Naive thymus-derived CD8-positive, alpha-beta T cell (primary cell): Measurements from ENCODE around the gene RILPL2. TPM values are rescaled to one million over a fixed set of nuclear protein-coding genes. Genes with fewer than 3 reads are reported as not detected.
"Not testable (repeated sequence)": the region's sequence is repeated elsewhere in the genome, so short reads cannot be mapped to it uniquely, and the experiment has no call there.

Experiments used
- ATAC-seq, 2 donors: fragments of 150-1000 bp; cut with Tn5 transposase in 1 of 2; sonication (Bioruptor Pico), chemical (Tn5 transposase) in 1 of 2; 1 replicate in 1 of 2; 2 replicates in 1 of 2; pipeline ENCODE4 v1.10.0; 2021; ENCODE audit warnings: mild to moderate bottlenecking in 2 of 2, moderate library complexity in 2 of 2
- POLR2A ChIA-PET: fragments of 350-600 bp; sonication (Branson Sonifier 250); formaldehyde crosslinking; loops from one replicate; lab custom pipeline; 2021; ENCODE audit warnings: antibody characterized with exemption; lab: Charles Lee
- DNase-seq, 10 donors: peaks; one replicate each; pipeline versions ENCODE4 v3.0.0 to v3.0.0-alpha.2; 2020 to 2022
- H3K27ac Mint-ChIP-seq, 10 donors: one replicate each; pipeline ENCODE4 v1.8.0; 2020 to 2022; ENCODE audit warnings: mild to moderate bottlenecking in 10 of 10, mixed read lengths in 10 of 10, moderate library complexity in 4 of 10, inconsistent platforms in 1 of 10
- H3K27me3 Mint-ChIP-seq, 5 donors: one replicate each; pipeline ENCODE4 v1.8.0; 2021 to 2022; ENCODE audit warnings: mixed read lengths in 5 of 5
- H3K36me3 Mint-ChIP-seq, 3 donors: one replicate each; pipeline ENCODE4 v1.8.0; 2020 to 2022; ENCODE audit warnings: mixed read lengths in 3 of 3, mild to moderate bottlenecking in 2 of 3, inconsistent platforms in 1 of 3
- H3K4me1 Mint-ChIP-seq, 4 donors: one replicate each; pipeline ENCODE4 v1.8.0; 2021 to 2022; ENCODE audit warnings: mixed read lengths in 4 of 4
- H3K4me3 Mint-ChIP-seq, 10 donors: one replicate each; pipeline ENCODE4 v1.8.0; 2020 to 2022; ENCODE audit warnings: mild to moderate bottlenecking in 10 of 10, mixed read lengths in 10 of 10, moderate library complexity in 6 of 10, inconsistent platforms in 1 of 10
- H3K9me3 Mint-ChIP-seq, 9 donors: one replicate each; pipeline ENCODE4 v1.8.0; 2020 to 2022; ENCODE audit warnings: mixed read lengths in 9 of 9, mild to moderate bottlenecking in 3 of 9, inconsistent platforms in 1 of 9, moderate library complexity in 1 of 9
- polyA plus RNA-seq, 3 donors: library from polyadenylated mRNA; unstranded; fragments of 300-500 nt; fragmentation: Illumina TruSeq; gene quantifications; one replicate each; pipeline ENCODE4 v1.2.3, GENCODE V29; 2021
- total RNA-seq, 8 experiments: library from RNA in 2 of 8; stranded (reverse) in 2 of 8; gene quantifications; one replicate each; pipeline ENCODE4 v1.2.3 and lab custom pipeline; 2021 to 2026

RILPL2 gene
- total and polyA plus RNA-seq, 5 experiments from 2014 or later, result 3.2 to 4.4 (median 3.3) TPM

DNA sequence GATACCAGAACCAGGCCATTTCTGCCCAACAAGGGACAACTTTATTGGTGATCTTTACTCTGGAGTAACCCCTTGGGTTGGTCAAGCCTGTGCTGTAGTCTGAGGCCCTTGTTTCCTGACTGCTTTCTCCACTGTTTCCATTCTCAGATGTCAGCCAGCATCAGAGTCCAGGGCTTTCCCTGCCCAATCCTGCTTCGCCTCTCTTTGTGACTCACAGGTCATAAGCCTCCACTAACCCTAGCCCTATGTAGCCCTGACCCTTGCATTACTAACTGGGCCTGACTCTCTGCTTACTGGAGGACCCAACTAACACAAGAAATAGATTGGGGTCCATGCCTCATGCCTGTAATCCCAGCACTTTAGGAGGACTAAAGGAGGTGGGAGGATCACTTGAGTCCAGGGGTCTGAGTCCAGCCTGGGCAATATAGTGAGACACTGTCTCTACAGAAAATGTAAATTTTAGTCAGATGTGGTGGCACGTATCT is 12.8 kb upstream of the RILPL2 start:
- Mint-ChIP-seq H3K4me1 (peaks cover 5 to 35% (median 14%) of the 10 kb centered on the region in 4 donors), H3K27ac (peak overlapping the region in 9 of 10 donors; percentile 71 to 91 (median 82))

DNA sequence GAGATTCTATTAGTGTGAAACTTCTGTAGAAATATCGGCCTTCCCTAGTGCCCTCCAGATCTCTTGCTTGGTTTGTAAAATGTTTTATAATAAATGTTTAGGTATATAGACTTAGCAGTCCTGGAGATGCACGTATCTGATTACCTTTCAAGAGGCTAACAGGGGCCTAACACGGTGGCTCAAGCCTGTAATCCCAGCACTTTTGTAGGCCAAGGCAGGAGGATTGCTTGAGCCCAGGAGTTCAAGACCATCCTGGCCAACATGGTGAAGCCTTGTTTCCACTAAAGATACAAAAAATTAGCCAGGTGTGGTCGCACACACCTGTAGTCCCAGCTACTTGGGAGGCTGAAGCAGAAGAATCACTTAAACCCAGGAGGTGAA is 9.8 kb upstream of the RILPL2 start:
- POLR2A ChIA-PET, result interaction anchor here (0.7 kb wide), 1 partner anchor 403 kb away, joined by 3 read pairs; no protein-coding TSS in a partner anchor
- H3K4me3 Mint-ChIP-seq, result peak overlapping the region in 2 of 10 donors; percentile 18 to 53
- H3K36me3 Mint-ChIP-seq, result no peaks in the 10 kb centered on the region
- peak overlapping the region in 5 of 10 donors; percentile 8 to 76 (median 36) for H3K27ac Mint-ChIP-seq
- DNase-seq (no peak), ATAC-seq (no peak)
- no peaks in the 10 kb centered on the region for H3K27me3 Mint-ChIP-seq
- peaks cover 0 to 2% (median 0%) of the 10 kb centered on the region in 9 donors for H3K9me3 Mint-ChIP-seq
- peaks cover 5 to 45% (median 14%) of the 10 kb centered on the region in 4 donors for H3K4me1 Mint-ChIP-seq

More for the DNA sequence above, 12.8 kb upstream of the RILPL2 start:
- Mint-ChIP-seq H3K9me3 (peaks cover 0 to 2% (median 0%) of the 10 kb centered on the region in 9 donors), H3K4me3 (peak overlapping the region in 9 of 10 donors; percentile 43 to 66 (median 58)), H3K27me3 (no peaks in the 10 kb centered on the region), H3K36me3 (no peaks in the 10 kb centered on the region)
- POLR2A ChIA-PET, result interaction anchor here (0.9 to 3.5 kb wide), 7 partner anchors 10 to 84 kb away, joined by 3 to 55 read pairs (median 9); partner anchors contain the start of genes RILPL2 and SNRNP35
- DNase-seq (no peak), ATAC-seq (no peak)

DNA sequence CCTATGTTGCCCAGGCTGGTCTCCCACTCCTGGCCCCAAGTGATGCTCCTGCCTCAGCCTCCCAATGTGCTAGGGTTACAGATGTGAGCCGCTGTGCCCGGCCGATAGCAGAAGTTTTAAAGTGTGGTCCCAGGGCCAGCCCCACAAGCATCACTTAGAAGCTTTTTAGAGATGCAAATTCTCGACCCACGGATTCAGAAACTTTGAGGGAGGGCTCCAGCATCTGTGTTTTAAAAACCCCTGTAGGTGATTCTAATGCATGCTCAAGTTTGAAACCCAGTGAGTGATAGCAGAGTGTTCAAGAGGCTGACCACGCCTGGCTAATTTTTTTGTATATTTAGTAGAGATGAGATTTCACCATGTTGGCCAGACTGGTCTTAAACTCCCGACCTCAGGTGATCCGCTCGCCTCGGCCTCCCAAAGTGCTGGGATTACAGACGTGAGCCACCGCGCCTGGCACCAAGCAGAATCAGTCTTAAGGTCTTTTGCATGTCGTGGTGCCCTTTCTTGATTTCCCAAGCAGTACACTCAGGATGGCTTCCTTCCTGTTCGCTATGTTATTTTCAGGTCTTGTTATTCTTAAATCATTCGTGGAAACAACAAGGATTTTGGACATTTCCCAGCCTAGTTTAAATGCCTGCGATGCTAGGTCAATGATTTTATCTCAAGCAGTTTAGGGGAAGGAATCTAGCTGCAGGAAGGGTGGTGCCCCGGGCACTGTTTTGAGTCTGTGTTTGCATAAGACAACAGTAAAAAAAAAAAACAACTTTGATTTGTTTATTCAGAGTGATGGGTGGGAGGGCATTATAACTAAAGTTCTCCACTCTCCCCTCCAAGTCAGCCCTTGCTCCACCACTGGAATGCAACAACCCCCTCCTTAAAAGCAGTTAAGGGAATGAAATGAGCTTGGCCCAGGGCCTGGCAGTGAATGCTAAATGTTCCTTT is 9.2 kb upstream of the RILPL2 start:
- peak overlapping the region in 3 of 10 donors; percentile 29 to 34 (median 33) for H3K4me3 Mint-ChIP-seq
- DNase-seq, result no peak
- H3K4me1 Mint-ChIP-seq, result peaks cover 5 to 45% (median 14%) of the 10 kb centered on the region in 4 donors
- peaks cover 0 to 2% (median 0%) of the 10 kb centered on the region in 9 donors for H3K9me3 Mint-ChIP-seq
- H3K27me3 Mint-ChIP-seq, result no peaks in the 10 kb centered on the region
- H3K36me3 Mint-ChIP-seq, result no peaks in the 10 kb centered on the region
- no peak for ATAC-seq
- peak overlapping the region in 8 of 10 donors; percentile 3 to 76 (median 36) for H3K27ac Mint-ChIP-seq
- POLR2A ChIA-PET, result no interaction called here

DNA sequence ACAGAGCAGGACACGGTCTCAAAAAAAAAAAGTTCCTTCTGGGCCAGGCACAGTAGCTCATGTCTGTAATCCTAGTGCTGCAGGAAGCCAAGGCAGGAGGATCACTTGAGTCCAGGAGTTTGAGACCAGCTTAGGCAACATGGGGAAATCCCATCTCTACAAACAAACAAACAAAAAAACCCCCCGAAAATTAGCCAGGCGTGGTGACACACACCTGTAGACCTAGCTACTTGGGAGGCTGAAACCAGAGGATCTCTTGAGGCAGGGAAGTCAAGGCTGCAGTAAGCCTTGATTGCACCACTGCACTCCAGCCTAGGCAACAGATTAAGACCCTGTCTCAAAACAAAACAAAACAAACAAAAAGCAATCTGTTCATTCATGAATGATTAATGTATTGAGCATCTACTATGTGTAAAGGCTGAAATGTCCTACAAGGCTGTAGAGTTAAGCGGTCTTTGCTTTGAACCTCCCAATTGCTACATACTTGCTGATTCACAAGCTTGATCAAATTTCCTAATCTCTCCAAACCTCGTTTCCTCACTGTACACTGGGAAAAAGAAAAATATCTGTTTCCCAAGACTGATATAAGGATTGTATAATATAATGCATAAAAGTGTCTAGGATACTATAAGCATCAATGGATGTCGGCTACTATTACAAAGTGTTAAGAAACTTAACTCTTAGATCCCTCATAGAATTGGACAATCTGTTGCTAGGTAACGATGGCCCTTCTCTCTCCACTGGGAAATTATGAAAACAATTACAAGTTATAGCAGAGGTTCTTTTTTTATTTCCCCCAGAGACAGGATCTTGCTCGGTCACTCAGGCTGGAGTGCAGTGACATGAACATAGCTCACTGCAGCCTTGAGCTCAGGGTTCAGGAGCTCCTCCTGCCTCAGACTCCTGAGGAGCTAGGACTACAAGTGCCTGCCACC is 7.9 kb upstream of the RILPL2 start:
- Mint-ChIP-seq H3K4me3 (no peak overlapping the region), H3K27ac (peak overlapping the region in 1 of 10 donors; percentile 36)
- POLR2A ChIA-PET, result interaction anchor here (1.0 kb wide), 1 partner anchor 14 kb away, joined by 5 read pairs; the partner anchor contains the start of gene SNRNP35

DNA sequence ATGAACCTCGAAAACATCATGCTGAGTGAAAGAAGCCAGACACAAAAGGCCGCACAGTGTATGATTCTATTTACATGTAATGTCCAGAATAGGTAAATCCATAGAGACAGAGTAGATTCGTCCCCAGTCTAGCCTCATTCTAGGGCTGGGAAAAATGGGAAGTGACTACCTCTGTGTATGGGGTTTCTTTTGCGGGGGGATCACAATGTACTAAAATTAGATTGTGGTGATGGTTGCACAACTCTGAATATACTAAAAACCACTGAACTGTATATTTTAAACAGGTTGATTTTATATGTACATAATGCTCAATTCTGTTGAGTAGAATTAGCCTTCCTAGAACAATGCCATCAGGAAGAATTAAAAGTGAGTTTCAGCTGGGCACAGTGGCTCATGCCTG is 6.3 kb upstream of the RILPL2 start:
- Mint-ChIP-seq H3K36me3 (no peaks in the 10 kb centered on the region), H3K4me3 (no peak overlapping the region), H3K9me3 (no peaks in the 10 kb centered on the region), H3K4me1 (peaks cover 0 to 27% (median 3%) of the 10 kb centered on the region in 4 donors), H3K27me3 (no peaks in the 10 kb centered on the region), H3K27ac (peak overlapping the region in 1 of 10 donors; percentile 21)
- ATAC-seq (no peak), DNase-seq (no peak)
- POLR2A ChIA-PET, result interaction anchor here (0.6 kb wide), 1 partner anchor 80 kb away, joined by 4 read pairs; no protein-coding TSS in a partner anchor

More for the DNA sequence above, 7.9 kb upstream of the RILPL2 start:
- DNase-seq (no peak), ATAC-seq (no peak)
- peaks cover 0 to 2% (median 0%) of the 10 kb centered on the region in 9 donors for H3K9me3 Mint-ChIP-seq
- no peaks in the 10 kb centered on the region for H3K36me3 Mint-ChIP-seq
- H3K4me1 Mint-ChIP-seq, result peaks cover 2 to 40% (median 13%) of the 10 kb centered on the region in 4 donors
- no peaks in the 10 kb centered on the region for H3K27me3 Mint-ChIP-seq

DNA sequence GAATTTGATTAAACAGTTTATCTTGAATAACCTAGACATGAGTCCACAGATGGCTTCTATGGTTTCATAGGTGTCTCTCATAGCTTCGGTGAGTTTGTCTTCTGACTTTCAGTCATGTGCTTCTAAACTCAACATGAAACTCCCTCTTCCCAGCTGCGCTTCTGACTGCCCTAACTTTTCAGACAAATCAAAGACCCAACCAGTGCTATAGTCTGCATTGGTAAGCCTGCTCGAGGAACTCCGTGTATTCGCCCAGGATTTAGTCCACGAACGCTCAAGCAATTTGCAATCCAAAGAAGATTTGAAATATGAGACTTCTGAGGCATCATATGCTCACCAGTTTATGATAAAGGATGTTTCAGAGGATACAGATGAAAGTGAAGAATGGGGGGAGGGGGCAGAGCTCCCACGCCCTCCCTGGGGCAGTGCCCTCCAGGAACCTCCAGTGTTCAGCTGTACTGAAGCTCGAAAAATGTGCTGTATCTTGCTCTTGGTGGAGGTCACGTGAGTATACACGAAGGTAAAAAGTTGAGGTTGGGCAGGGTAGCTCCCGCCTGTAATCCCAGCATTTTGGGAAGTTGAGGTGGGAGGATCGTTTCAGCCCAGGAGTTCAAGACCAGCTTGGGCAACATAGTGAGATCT is 5.2 kb upstream of the RILPL2 start:
- H3K27me3 Mint-ChIP-seq, result no peaks in the 10 kb centered on the region
- no peak overlapping the region for H3K27ac Mint-ChIP-seq
- ATAC-seq, result no peak
- no peaks in the 10 kb centered on the region for H3K9me3 Mint-ChIP-seq
- no peak for DNase-seq
- no peak overlapping the region for H3K4me3 Mint-ChIP-seq
- no peaks in the 10 kb centered on the region for H3K36me3 Mint-ChIP-seq
- H3K4me1 Mint-ChIP-seq, result peaks cover 0 to 35% (median 4%) of the 10 kb centered on the region in 4 donors
- POLR2A ChIA-PET, result interaction anchor here (1.3 kb wide), 1 partner anchor 208 kb away, joined by 3 read pairs; the partner anchor contains the start of genes MPHOSPH9 and MTRFR

DNA sequence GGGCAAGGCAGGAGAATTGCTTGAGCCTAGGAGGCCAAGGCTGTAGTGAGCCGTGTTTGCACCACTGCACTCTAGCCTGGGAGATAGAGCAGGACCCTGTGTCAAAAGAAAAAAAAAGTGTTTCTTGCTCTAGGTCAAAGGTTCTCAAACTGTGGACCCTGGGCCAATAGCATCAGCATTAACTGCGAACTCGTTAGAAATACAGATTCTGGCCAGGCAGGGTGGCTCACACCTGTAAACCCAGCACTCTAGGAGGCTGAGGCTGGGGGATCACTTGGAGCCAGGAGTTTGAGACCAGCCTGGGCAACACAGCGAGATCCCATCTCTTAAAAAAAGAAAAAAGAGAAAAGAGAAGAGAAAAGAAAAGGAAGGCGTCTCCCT is 858 bp downstream of the RILPL2 start:
- H3K36me3 Mint-ChIP-seq, result peaks cover 0 to 12% (median 4%) of the 10 kb centered on the region in 3 donors
- H3K27me3 Mint-ChIP-seq, result no peaks in the 10 kb centered on the region
- no peak for ATAC-seq
- H3K27ac Mint-ChIP-seq, result peak overlapping the region; percentile 85 to 97 (median 92)
- DNase-seq, result no peak
- peaks cover 16 to 53% (median 48%) of the 10 kb centered on the region in 4 donors for H3K4me1 Mint-ChIP-seq
- H3K4me3 Mint-ChIP-seq, result peak overlapping the region; percentile 91 to 98 (median 94)
- H3K9me3 Mint-ChIP-seq, result no peaks in the 10 kb centered on the region
- POLR2A ChIA-PET, result interaction anchor here (0.6 to 2.1 kb wide), 5 partner anchors 12 to 104 kb away, joined by 3 to 16 read pairs (median 3); partner anchors contain the start of genes SBNO1 and SNRNP35

DNA sequence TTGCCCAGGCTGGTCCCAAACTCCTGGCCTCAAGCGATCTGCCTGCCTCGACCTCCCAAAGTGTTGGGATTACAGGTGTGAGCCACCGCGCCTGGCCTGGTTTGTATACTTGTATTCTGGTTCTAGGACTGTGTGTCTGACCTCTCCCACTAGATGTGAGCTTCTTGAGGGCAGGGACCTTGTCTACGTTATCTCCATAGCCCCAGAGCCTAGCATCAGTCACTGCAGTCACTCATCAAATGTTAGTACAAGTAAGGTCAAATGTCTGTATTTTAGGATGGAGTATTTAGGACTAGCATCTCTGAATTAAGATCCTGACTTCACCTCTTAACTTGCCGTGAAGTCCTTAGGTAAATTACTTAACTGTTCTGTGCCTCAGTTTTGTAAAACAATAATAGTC is 2.9 kb downstream of the RILPL2 start:
- peaks cover 16 to 57% (median 49%) of the 10 kb centered on the region in 4 donors for H3K4me1 Mint-ChIP-seq

DNA sequence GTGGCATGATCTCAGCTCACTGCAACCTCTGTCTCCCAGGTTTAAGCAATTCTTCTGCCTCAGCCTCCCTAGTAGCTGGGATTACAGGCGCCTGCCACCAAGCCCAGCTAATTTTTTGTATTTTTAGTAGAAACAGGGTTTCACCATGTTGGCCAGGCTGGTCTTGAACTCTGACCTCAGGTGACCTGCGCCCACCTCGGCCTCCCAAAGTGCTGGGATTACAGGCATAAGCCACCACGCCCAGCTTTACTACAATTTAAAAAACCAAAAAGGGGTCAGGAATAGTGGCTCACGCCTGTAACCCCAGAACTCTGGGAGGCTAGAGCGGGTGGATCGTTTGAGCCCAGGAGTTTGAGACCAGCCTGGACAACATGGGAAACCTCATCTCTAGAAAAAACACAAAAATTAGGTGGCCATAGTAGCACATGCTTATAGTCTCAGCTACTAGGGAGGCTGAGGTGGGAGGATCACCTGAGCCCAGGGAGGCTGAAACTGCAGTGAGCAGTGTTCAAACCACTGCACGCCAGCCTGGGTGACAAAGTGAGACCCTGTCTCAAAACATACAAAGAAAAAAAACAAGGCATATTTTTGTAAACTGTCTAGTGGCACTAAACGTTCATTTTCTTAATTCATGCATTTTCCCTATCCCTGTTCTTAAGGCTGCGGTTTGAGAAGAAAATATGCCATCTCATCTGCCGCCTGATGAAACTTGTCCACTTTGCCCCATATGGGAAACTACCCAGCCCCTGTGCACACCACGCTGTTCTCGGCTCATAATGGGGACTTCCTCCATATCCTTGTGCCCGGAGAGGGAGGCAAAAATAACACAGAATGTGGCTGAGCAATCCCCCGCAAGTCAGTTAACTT is 4.3 kb downstream of the RILPL2 start:
- POLR2A ChIA-PET, result interaction anchor here (0.7 kb wide), 3 partner anchors 14 to 132 kb away, joined by 3 to 5 read pairs (median 4); no protein-coding TSS in a partner anchor
- H3K4me3 Mint-ChIP-seq, result peak overlapping the region; percentile 32 to 83 (median 64)
- not testable (repeated sequence) for DNase-seq, ATAC-seq, H3K9me3 Mint-ChIP-seq, H3K27me3 Mint-ChIP-seq
- peaks cover 0 to 37% (median 6%) of the 10 kb centered on the region in 3 donors for H3K36me3 Mint-ChIP-seq
- H3K27ac Mint-ChIP-seq, result peak overlapping the region in 8 of 10 donors; percentile 47 to 85 (median 78)
- H3K4me1 Mint-ChIP-seq, result peaks cover 16 to 66% (median 53%) of the 10 kb centered on the region in 4 donors

More for the DNA sequence above, 2.9 kb downstream of the RILPL2 start:
- ATAC-seq (no peak), DNase-seq (no peak)
- peaks cover 0 to 28% (median 6%) of the 10 kb centered on the region in 3 donors for H3K36me3 Mint-ChIP-seq
- H3K9me3 Mint-ChIP-seq, result no peaks in the 10 kb centered on the region
- POLR2A ChIA-PET, result no interaction called here
- no peaks in the 10 kb centered on the region for H3K27me3 Mint-ChIP-seq
- peak overlapping the region in 8 of 10 donors; percentile 10 to 88 (median 80) for H3K27ac Mint-ChIP-seq
- peak overlapping the region; percentile 6 to 83 (median 62) for H3K4me3 Mint-ChIP-seq

DNA sequence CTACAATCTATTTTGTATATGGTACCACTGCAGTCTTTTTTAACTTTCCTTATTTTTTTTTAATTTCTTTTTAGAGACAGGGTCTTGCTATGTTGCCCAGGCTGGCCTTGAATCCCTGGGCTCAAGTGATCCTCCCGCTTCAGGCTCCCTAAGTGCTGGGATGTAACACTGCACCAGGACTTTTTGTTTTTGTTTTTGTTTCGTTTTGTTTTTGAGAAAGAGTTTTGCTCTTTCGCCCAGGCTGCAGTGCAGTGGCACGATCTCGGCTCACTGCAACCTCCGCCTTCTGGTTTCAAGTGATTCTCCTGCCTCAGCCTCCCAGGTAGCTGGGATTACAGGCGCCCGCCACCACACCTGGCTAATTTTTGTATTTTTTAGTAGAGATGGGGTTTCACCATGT is 7.4 kb downstream of the RILPL2 start:
- Mint-ChIP-seq H3K27ac (peak overlapping the region in 2 of 10 donors; percentile 43 to 60), H3K36me3 (peaks cover 0 to 49% (median 6%) of the 10 kb centered on the region in 3 donors), H3K4me1 (peaks cover 10 to 47% (median 33%) of the 10 kb centered on the region in 4 donors)
- DNase-seq, H3K9me3 Mint-ChIP-seq, H3K4me3 Mint-ChIP-seq, ATAC-seq, H3K27me3 Mint-ChIP-seq, POLR2A ChIA-PET: not testable (repeated sequence)
